ENCODE measurements around the gene INPP4A. TPM values are rescaled to one million over a fixed set of nuclear protein-coding genes. Genes with fewer than 3 reads are reported as not detected.

Gene INPP4A
- total and polyA plus RNA-seq, 2 of the 13 experiments (the other 11 are each of a cell fraction or from before 2014, with no cell fraction given), result 10.1 to 10.9 TPM

GRCh38 chr2:98548920-98549818 is 104.5 kb downstream of the INPP4A start (continued):
- TF ChIP-seq CSRNP2 (CRISPR knock-in tag; conservative IDR thresholded peaks at IDR 0.05; ENCODE audit: low read depth), result no peak
- no peak for TF ChIP-seq ZNF143 (CRISPR knock-in tag; IDR thresholded peaks at IDR 0.05)
- TF ChIP-seq CERS6 (CRISPR knock-in tag; IDR thresholded peaks at IDR 0.05), result no peak

DNA sequence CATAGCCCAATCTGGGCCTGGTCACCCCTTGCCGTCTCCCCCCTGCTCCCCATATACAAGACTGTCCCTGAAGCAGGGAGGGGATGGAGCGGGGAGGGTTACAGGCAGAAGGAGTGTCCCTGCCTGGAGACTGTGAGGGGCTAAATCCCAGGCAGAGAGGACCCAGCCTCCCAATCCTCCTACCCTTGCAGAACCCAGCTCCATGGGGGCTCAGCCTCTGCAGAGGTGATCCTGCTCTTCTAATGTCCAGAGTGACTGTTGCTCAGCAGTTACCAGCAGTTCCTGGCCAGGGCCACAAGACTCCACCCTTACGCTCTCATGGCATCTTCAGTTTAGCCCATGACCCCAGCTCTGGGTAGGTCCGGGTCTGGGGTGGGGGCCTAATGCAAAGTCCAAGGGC is 105.5 kb downstream of the INPP4A start:
- H3K4me2 ChIP-seq (ENCODE audit: low read depth, low read length), result no peak overlapping the region
- in situ Hi-C loops (cut with HindIII; ENCODE audit: extremely low pct_ligation_motif_present, low pct_unique_long_range_greater_than_20kb), result no loop called here
- H3K4me3 ChIP-seq (replicated peaks in 1 of 3; ENCODE audit: insufficient read depth in 1 of 3, low read depth in 2 of 3, low read length in 3 of 3), result no peak overlapping the region
- peaks cover 14 to 31% of the 10 kb centered on the region in 2 experiments for H3K36me3 ChIP-seq (replicated peaks in 1 of 2; ENCODE audit: control insufficient read depth in 1 of 2, insufficient read depth in 2 of 2, low read length in 2 of 2)
- H3K4me1 ChIP-seq (ENCODE audit: insufficient read depth, low read length), result 0 out of 2 replicates have a peak, but pooled peaks cover 4% of the 10 kb centered on the region
- DNase-seq (ENCODE audit: low spot score) (no peak), FAIRE-seq (no peak), ATAC-seq (peak; percentile 18)
- no peaks in the 10 kb centered on the region for H3K79me2 ChIP-seq (ENCODE audit: insufficient read depth, low read length)
- H3K9me3 ChIP-seq (ENCODE audit: low read length), result no peaks in the 10 kb centered on the region
- intact Hi-C loops (cut with micrococcal nuclease; ENCODE audit: unreplicated experiment), result no loop called here
- no peaks in the 10 kb centered on the region for H4K20me1 ChIP-seq (ENCODE audit: insufficient read depth, low read length)
- H3K9ac ChIP-seq (ENCODE audit: insufficient read depth, low read depth, low read length), result no peak overlapping the region
- ChIA-PET CTCF (ENCODE audit: low intra/inter-chr PET ratio, low total read pairs) (no interaction called here), POLR2A (no interaction called here)
- H3K27ac ChIP-seq (ENCODE audit: extremely low read length, insufficient read depth, low read length), result no peak overlapping the region
- H3K27me3 ChIP-seq (ENCODE audit: control insufficient read depth in 1 of 2, insufficient read depth in 2 of 2, low read length in 2 of 2), result no peaks in the 10 kb centered on the region
- BruUV-seq (replicated peaks), result no TSS peak
- WGBS (ENCODE audit: low lambda C conversion rate), result 94% methylated on average over 2 of the region's 4 CpGs
- H2AFZ ChIP-seq (ENCODE audit: low read length), result no peak overlapping the region
- TF ChIP-seq ZNF549 (CRISPR knock-in tag; IDR thresholded peaks at IDR 0.05), result no peak
- TF ChIP-seq, protein P1, sequence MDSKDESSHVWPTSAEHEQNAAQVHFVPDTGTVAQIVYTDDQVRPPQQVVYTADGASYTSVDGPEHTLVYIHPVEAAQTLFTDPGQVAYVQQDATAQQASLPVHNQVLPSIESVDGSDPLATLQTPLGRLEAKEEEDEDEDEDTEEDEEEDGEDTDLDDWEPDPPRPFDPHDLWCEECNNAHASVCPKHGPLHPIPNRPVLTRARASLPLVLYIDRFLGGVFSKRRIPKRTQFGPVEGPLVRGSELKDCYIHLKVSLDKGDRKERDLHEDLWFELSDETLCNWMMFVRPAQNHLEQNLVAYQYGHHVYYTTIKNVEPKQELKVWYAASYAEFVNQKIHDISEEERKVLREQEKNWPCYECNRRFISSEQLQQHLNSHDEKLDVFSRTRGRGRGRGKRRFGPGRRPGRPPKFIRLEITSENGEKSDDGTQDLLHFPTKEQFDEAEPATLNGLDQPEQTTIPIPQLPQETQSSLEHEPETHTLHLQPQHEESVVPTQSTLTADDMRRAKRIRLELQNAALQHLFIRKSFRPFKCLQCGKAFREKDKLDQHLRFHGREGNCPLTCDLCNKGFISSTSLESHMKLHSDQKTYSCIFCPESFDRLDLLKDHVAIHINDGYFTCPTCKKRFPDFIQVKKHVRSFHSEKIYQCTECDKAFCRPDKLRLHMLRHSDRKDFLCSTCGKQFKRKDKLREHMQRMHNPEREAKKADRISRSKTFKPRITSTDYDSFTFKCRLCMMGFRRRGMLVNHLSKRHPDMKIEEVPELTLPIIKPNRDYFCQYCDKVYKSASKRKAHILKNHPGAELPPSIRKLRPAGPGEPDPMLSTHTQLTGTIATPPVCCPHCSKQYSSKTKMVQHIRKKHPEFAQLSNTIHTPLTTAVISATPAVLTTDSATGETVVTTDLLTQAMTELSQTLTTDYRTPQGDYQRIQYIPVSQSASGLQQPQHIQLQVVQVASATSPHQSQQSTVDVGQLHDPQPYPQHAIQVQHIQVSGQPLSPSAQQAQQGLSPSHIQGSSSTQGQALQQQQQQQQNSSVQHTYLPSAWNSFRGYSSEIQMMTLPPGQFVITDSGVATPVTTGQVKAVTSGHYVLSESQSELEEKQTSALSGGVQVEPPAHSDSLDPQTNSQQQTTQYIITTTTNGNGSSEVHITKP (CRISPR knock-in tag; IDR thresholded peaks at IDR 0.05; ENCODE audit: low read depth), result no peak
- TF ChIP-seq GMEB1 (CRISPR knock-in tag; IDR thresholded peaks at IDR 0.05; ENCODE audit: borderline replicate concordance), result no peak
- TF ChIP-seq ARID2 (CRISPR knock-in tag; IDR thresholded peaks at IDR 0.05; ENCODE audit: borderline replicate concordance), result no peak
- no peak for TF ChIP-seq ZNF891 (CRISPR knock-in tag; IDR thresholded peaks at IDR 0.05)
- TF ChIP-seq KLF6 (CRISPR knock-in tag; IDR thresholded peaks at IDR 0.05), result no peak
- TF ChIP-seq NFE2 (CRISPR knock-in tag; IDR thresholded peaks at IDR 0.05), result no peak
- TF ChIP-seq RARA (CRISPR knock-in tag; IDR thresholded peaks at IDR 0.05), result no peak
- TF ChIP-seq ONECUT2 (CRISPR knock-in tag; IDR thresholded peaks at IDR 0.05), result no peak
